Measurements from ENCODE around the gene PAM.
A peak's percentile ranks its signal among the peaks of the same experiment; 100 is the strongest.
"Not testable (repeated sequence)": the region's sequence is repeated elsewhere in the genome, so short reads cannot be mapped to it uniquely, and the experiment has no call there.

PAM gene

GRCh38 chr5:103037673-103038455, 282.8 kb downstream of the PAM start:
- Histone ChIP-seq H4K91ac (ENCODE audit: low read length) (no peak overlapping the region), H3K4me1 (ENCODE audit: control insufficient read depth, insufficient read depth, low read depth, low read length) (no peaks in the 10 kb centered on the region)
- 96% methylated on average over 4 of the region's 4 CpGs for WGBS

DNA sequence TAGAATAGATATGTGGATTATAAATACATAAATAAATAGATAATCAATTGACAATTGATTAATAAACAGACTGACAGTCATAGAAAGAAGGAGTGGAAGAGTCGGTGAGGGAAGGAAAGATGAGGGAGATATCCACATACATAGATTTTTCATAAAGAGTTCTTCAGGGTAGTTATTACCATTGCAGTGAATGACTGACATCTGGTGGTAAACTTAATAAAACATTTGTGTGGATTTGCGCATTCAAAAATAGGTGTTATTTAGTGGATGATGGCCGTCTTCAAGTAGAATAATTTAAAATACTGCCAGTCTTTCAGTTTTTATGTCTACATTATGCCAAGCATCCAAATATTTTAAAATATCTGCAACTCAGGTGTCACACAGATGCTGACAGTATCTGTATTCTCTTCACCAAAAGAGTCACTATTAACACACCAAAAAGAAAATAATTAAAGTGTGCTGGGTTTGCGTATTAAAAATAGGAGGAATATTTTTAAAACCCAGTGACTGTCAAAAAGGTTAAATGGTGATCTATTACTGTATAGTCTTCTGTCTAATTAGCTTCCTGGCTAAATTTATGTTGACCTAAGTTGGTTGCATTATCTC, 286.1 kb downstream of the PAM start:
- no peak overlapping the region for H3K4ac ChIP-seq (ENCODE audit: low read depth in 1 of 2, low read length in 2 of 2)
- H2BK15ac ChIP-seq (ENCODE audit: low read depth, poor library complexity, severe bottlenecking): no peak overlapping the region
- no peak overlapping the region for H4K8ac ChIP-seq (ENCODE audit: low read length)
- no peak overlapping the region for H3K23ac ChIP-seq (ENCODE audit: low read length in 2 of 2)
- no peak overlapping the region for H2AK5ac ChIP-seq (ENCODE audit: low read length, severe bottlenecking)
- H3K79me1 ChIP-seq (replicated peaks; ENCODE audit: low read length, poor library complexity, severe bottlenecking): no peaks in the 10 kb centered on the region
- H3K14ac ChIP-seq (ENCODE audit: low read length in 2 of 2): no peak overlapping the region
- peak; percentile 51 for DNase-seq
- H2BK120ac ChIP-seq (ENCODE audit: low read depth, low read length): no peak overlapping the region
- no peaks in the 10 kb centered on the region for H3K9me3 ChIP-seq (ENCODE audit: control insufficient read depth, low read length)
- no peak overlapping the region for H3K27ac ChIP-seq (ENCODE audit: low read length, poor library complexity, severe bottlenecking)
- H2AFZ ChIP-seq (ENCODE audit: low read depth, low read length): no peak overlapping the region
- no peak overlapping the region for H3K18ac ChIP-seq (ENCODE audit: low read depth in 1 of 2, low read length in 2 of 2)
- H3K4me3 ChIP-seq (ENCODE audit: insufficient read depth in 1 of 2, low read depth in 1 of 2, low read length in 2 of 2): no peak overlapping the region
- H3K4me1 ChIP-seq (ENCODE audit: control insufficient read depth, insufficient read depth, low read depth, low read length): no peaks in the 10 kb centered on the region
- no peak overlapping the region for H4K91ac ChIP-seq (ENCODE audit: low read length)
- no peak overlapping the region for H2BK12ac ChIP-seq (ENCODE audit: low read length in 2 of 2)
- WGBS: 100% methylated on average over 1 of the region's 4 CpGs
- peak overlapping the region; percentile 23 for H3K9ac ChIP-seq (ENCODE audit: low read length)
- no peaks in the 10 kb centered on the region for H3K27me3 ChIP-seq (ENCODE audit: control insufficient read depth in 1 of 2, insufficient read depth in 1 of 2, low read length in 2 of 2)
- H2BK5ac ChIP-seq (ENCODE audit: low read depth, low read length, poor library complexity, severe bottlenecking): no peak overlapping the region
- no peaks in the 10 kb centered on the region for H3K36me3 ChIP-seq (ENCODE audit: control insufficient read depth in 1 of 2, insufficient read depth in 2 of 2, low read depth in 1 of 2, low read length in 2 of 2)
- H3K4me2 ChIP-seq (ENCODE audit: low read length, poor library complexity, severe bottlenecking): no peak overlapping the region

More at GRCh38 chr5:103037673-103038455, 282.8 kb downstream of the PAM start:
- no peak overlapping the region for H3K18ac ChIP-seq (ENCODE audit: low read depth in 1 of 2, low read length in 2 of 2)
- H3K36me3 ChIP-seq (ENCODE audit: control insufficient read depth in 1 of 2, insufficient read depth in 2 of 2, low read depth in 1 of 2, low read length in 2 of 2): peaks cover 8% of the 10 kb centered on the region in 2 experiments
- no peak overlapping the region for H2BK5ac ChIP-seq (ENCODE audit: low read depth, low read length, poor library complexity, severe bottlenecking)
- H3K27me3 ChIP-seq (ENCODE audit: control insufficient read depth in 1 of 2, insufficient read depth in 1 of 2, low read length in 2 of 2): no peaks in the 10 kb centered on the region
- H3K4me3 ChIP-seq (ENCODE audit: insufficient read depth in 1 of 2, low read depth in 1 of 2, low read length in 2 of 2): no peak overlapping the region
- H3K14ac ChIP-seq (ENCODE audit: low read length in 2 of 2): no peak overlapping the region
- no peak overlapping the region for H4K8ac ChIP-seq (ENCODE audit: low read length)
- no peak overlapping the region for H3K4ac ChIP-seq (ENCODE audit: low read depth in 1 of 2, low read length in 2 of 2)
- no peaks in the 10 kb centered on the region for H3K79me1 ChIP-seq (replicated peaks; ENCODE audit: low read length, poor library complexity, severe bottlenecking)
- H2BK15ac ChIP-seq (ENCODE audit: low read depth, poor library complexity, severe bottlenecking): no peak overlapping the region
- H2AFZ ChIP-seq (ENCODE audit: low read depth, low read length): no peak overlapping the region
- no peak overlapping the region for H2BK120ac ChIP-seq (ENCODE audit: low read depth, low read length)
- DNase-seq: no peak
- no peak overlapping the region for H2BK12ac ChIP-seq (ENCODE audit: low read length in 2 of 2)
- H2AK5ac ChIP-seq (ENCODE audit: low read length, severe bottlenecking): no peak overlapping the region
- no peak overlapping the region for H3K4me2 ChIP-seq (ENCODE audit: low read length, poor library complexity, severe bottlenecking)
- H3K9me3 ChIP-seq (ENCODE audit: control insufficient read depth, low read length): no peaks in the 10 kb centered on the region
- H3K9ac ChIP-seq (ENCODE audit: low read length): no peak overlapping the region
- H3K27ac ChIP-seq (ENCODE audit: low read length, poor library complexity, severe bottlenecking): no peak overlapping the region
- H3K23ac ChIP-seq (ENCODE audit: low read length in 2 of 2): no peak overlapping the region

GRCh38 chr5:103046706-103047105, 291.6 kb downstream of the PAM start:
- WGBS: 95% methylated on average over 22 of the region's 22 CpGs
- not testable (repeated sequence) for H3K14ac ChIP-seq (ENCODE audit: low read length in 2 of 2); H2BK120ac ChIP-seq (ENCODE audit: low read depth, low read length); H4K8ac ChIP-seq (ENCODE audit: low read length); H3K9ac ChIP-seq (ENCODE audit: low read length); H3K18ac ChIP-seq (ENCODE audit: low read depth in 1 of 2, low read length in 2 of 2); H3K4ac ChIP-seq (ENCODE audit: low read depth in 1 of 2, low read length in 2 of 2); H4K91ac ChIP-seq (ENCODE audit: low read length); H3K79me1 ChIP-seq (replicated peaks; ENCODE audit: low read length, poor library complexity, severe bottlenecking); H2AK5ac ChIP-seq (ENCODE audit: low read length, severe bottlenecking); H3K27ac ChIP-seq (ENCODE audit: low read length, poor library complexity, severe bottlenecking); H2BK15ac ChIP-seq (ENCODE audit: low read depth, poor library complexity, severe bottlenecking); H3K36me3 ChIP-seq (ENCODE audit: control insufficient read depth in 1 of 2, insufficient read depth in 2 of 2, low read depth in 1 of 2, low read length in 2 of 2); H3K4me2 ChIP-seq (ENCODE audit: low read length, poor library complexity, severe bottlenecking); H3K4me3 ChIP-seq (ENCODE audit: insufficient read depth in 1 of 2, low read depth in 1 of 2, low read length in 2 of 2); H2BK12ac ChIP-seq (ENCODE audit: low read length in 2 of 2); H3K27me3 ChIP-seq (ENCODE audit: control insufficient read depth in 1 of 2, insufficient read depth in 1 of 2, low read length in 2 of 2); H3K4me1 ChIP-seq (ENCODE audit: control insufficient read depth, insufficient read depth, low read depth, low read length); H3K23ac ChIP-seq (ENCODE audit: low read length in 2 of 2); H3K9me3 ChIP-seq (ENCODE audit: control insufficient read depth, low read length); H2BK5ac ChIP-seq (ENCODE audit: low read depth, low read length, poor library complexity, severe bottlenecking); H2AFZ ChIP-seq (ENCODE audit: low read depth, low read length); DNase-seq

DNA sequence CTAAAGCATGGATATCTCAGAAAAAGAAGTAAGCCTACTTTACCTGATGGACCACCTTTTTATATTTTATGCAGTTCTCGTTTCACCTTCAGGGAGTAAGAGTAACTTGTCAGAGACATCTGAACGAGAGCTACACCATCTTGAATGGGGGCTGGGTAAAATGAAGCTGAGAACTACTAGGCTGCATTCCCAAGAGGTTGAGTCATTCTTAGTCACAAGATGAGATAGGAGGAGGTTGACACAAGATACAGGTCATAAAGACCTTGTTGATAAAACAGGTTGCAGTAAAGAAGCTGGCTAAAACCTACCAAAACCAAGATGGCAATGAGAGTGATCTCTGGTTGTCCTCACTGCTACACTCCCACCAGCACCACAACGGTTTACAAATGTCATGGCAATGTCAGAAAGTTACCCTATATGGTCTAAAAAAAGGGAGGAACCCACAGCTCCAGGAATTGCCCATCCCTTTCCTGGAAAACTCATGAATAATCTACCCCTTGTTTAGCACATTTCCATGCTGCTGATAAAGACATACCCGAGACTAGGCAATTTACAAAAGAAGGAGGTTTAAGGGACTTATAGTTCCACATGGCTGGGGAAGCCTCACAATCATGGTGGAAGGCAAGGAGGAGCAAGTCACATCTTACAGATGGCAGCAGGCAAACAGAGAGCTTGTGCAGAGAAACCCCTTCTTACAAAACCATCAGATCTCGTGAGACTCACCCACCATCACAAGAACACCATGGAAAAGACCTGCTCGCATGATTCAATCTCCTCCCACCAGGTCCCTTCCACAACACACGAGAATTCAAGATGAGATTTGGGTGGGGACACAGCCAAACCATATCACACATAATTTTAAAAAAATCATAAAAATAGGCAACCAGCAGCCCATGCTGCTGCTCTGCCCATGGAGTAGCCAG, 302.4 kb downstream of the PAM start:
- H3K27ac ChIP-seq (ENCODE audit: low read length, poor library complexity, severe bottlenecking): no peak overlapping the region
- H3K79me1 ChIP-seq (replicated peaks; ENCODE audit: low read length, poor library complexity, severe bottlenecking): no peaks in the 10 kb centered on the region
- H2BK12ac ChIP-seq (ENCODE audit: low read length in 2 of 2): no peak overlapping the region
- no peak overlapping the region for H2BK120ac ChIP-seq (ENCODE audit: low read depth, low read length)
- H3K9ac ChIP-seq (ENCODE audit: low read length): no peak overlapping the region
- no peak overlapping the region for H2AK5ac ChIP-seq (ENCODE audit: low read length, severe bottlenecking)
- no peaks in the 10 kb centered on the region for H3K4me1 ChIP-seq (ENCODE audit: control insufficient read depth, insufficient read depth, low read depth, low read length)
- no peak overlapping the region for H2AFZ ChIP-seq (ENCODE audit: low read depth, low read length)
- no peaks in the 10 kb centered on the region for H3K27me3 ChIP-seq (ENCODE audit: control insufficient read depth in 1 of 2, insufficient read depth in 1 of 2, low read length in 2 of 2)
- no peak overlapping the region for H3K4me2 ChIP-seq (ENCODE audit: low read length, poor library complexity, severe bottlenecking)
- no peak overlapping the region for H3K4ac ChIP-seq (ENCODE audit: low read depth in 1 of 2, low read length in 2 of 2)
- H4K8ac ChIP-seq (ENCODE audit: low read length): no peak overlapping the region
- WGBS: 69% methylated on average over 7 of the region's 7 CpGs
- no peak overlapping the region for H3K4me3 ChIP-seq (ENCODE audit: insufficient read depth in 1 of 2, low read depth in 1 of 2, low read length in 2 of 2)
- H3K36me3 ChIP-seq (ENCODE audit: control insufficient read depth in 1 of 2, insufficient read depth in 2 of 2, low read depth in 1 of 2, low read length in 2 of 2): no peaks in the 10 kb centered on the region
- peak; percentile 37 for DNase-seq
- no peak overlapping the region for H4K91ac ChIP-seq (ENCODE audit: low read length)
- H2BK15ac ChIP-seq (ENCODE audit: low read depth, poor library complexity, severe bottlenecking): no peak overlapping the region
- no peak overlapping the region for H3K23ac ChIP-seq (ENCODE audit: low read length in 2 of 2)
- H2BK5ac ChIP-seq (ENCODE audit: low read depth, low read length, poor library complexity, severe bottlenecking): no peak overlapping the region
- no peak overlapping the region for H3K18ac ChIP-seq (ENCODE audit: low read depth in 1 of 2, low read length in 2 of 2)
- H3K14ac ChIP-seq (ENCODE audit: low read length in 2 of 2): no peak overlapping the region
- H3K9me3 ChIP-seq (ENCODE audit: control insufficient read depth, low read length): no peaks in the 10 kb centered on the region
